Fibroblast of villous mesenchyme (primary cell): ENCODE measurements around the gene HNRNPA0. TPM values are rescaled to one million over a fixed set of nuclear protein-coding genes. Genes with fewer than 3 reads are reported as not detected.

Experiments used
- DNase-seq: peaks from one replicate; pipeline ENCODE4 v3.0.0-alpha.2; 2010; ENCODE audit warnings: low read depth
- H3K4me3 ChIP-seq: 2 replicates; pipeline ENCODE4 v1.5.1; 2011; ENCODE audit warnings: low read depth, mild to moderate bottlenecking, low read length
- CTCF ChIP-seq: IDR thresholded peaks from 2 replicates; pipeline ENCODE4 v1.5.1; 2012; ENCODE audit warnings: low read depth, mild to moderate bottlenecking, low read length; ENCODE audit not compliant: insufficient read depth
- total RNA-seq: library from RNA; depleted of rRNA; stranded (reverse); fragments of >200 nt; gene quantifications from 2 replicates; pipeline ENCODE4 v1.2.3, GENCODE V29; 2012

The HNRNPA0 gene
- total RNA-seq, 1 donor = 18.1 TPM

- DNase-seq = peak; percentile 31
- H3K4me3 ChIP-seq = no peak overlapping the region
- no peak for TF ChIP-seq CTCF
These were observed 6.8 kb upstream of the HNRNPA0 start for GRCh38 chr5:137760719-137761516.

DNA sequence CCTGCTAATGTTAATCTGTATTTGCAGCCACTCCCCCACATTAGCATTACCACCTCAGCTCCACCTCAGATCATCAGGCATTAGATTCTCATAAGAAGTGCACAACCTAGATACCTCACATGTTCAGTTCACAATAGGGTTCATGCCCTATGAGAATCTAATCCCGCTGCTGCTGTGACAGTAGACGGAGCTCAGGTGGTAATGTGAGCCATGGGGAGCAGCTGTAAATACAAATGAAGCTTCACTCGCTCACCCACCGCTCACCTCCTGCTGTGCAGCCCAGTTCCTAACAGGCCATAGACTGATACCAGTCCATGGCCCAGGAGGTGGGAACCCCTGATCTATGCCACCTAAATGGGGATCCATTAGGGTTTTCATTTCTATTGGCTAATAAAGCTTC, 6.1 kb upstream of the HNRNPA0 start:
- TF ChIP-seq CTCF = no peak
- no peak for DNase-seq
- no peak overlapping the region for H3K4me3 ChIP-seq

DNA sequence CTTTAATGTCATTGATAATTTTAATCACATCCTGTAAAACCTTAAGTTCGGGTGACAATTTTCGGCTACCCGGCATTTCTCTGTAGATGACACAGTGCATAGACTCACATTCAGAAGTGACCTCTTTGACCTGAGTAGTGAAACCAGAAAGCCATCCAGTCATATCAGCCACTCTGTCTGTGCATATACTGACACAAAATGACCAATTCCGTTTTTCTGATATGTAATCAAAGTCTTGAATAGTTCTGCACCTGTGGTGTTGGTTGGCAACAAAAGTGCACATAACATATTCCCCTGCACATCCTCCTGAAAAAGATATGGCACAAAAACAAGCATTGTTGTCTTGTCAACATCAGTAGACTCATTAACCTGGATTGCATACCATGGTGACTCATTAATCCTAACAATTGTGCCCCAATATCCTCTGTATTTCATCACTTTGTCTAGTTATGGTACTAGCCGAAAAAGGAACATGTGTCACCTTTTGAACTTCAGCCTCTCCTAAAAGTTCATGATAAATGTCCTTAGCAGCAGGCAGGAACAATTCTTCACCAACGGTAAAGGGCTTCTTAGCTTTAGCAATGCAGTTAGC, 4.6 kb upstream of the HNRNPA0 start:
- no peak for TF ChIP-seq CTCF
- DNase-seq = peak; percentile 4
- H3K4me3 ChIP-seq = no peak overlapping the region

DNA sequence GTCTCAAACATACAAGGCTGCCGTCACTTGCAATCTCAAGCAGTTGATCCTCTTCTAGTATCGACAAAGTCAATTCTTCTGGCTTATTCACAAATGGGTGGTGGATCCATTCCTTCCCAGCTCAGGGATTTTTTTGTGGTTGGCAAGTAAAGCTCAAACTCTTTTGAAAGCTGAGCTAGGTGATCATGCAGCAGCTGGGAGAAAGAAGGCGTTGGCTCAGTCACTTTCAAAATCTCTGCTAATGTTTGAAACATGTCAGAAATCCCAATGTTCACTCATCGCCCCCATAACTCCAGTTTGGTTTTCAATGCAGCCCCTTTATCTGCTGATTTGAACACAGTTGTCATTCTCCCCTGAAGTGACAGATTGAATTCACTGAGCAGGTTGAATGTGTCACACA, 4.0 kb upstream of the HNRNPA0 start:
- no peak for TF ChIP-seq CTCF
- DNase-seq = no peak
- H3K4me3 ChIP-seq = no peak overlapping the region

- no peak for DNase-seq
- H3K4me3 ChIP-seq = no peak overlapping the region
These were observed 3.5 kb upstream of the HNRNPA0 start for GRCh38 chr5:137757634-137758033.

GRCh38 chr5:137754961-137755762, 999 bp upstream of the HNRNPA0 start:
- no peak for DNase-seq
- TF ChIP-seq CTCF = no peak
- peak overlapping the region; percentile 98 for H3K4me3 ChIP-seq

More at GRCh38 chr5:137757634-137758033, 3.5 kb upstream of the HNRNPA0 start:
- no peak for TF ChIP-seq CTCF
